Inferior parietal cortex (tissue), 1 donor: Measurements from ENCODE around the gene DHX58.

Experiments used
- DNase-seq: peaks from one replicate; pipeline ENCODE4 v3.0.0-alpha.2; 2016; ENCODE audit errors: extremely low spot score

DHX58 gene

DNA sequence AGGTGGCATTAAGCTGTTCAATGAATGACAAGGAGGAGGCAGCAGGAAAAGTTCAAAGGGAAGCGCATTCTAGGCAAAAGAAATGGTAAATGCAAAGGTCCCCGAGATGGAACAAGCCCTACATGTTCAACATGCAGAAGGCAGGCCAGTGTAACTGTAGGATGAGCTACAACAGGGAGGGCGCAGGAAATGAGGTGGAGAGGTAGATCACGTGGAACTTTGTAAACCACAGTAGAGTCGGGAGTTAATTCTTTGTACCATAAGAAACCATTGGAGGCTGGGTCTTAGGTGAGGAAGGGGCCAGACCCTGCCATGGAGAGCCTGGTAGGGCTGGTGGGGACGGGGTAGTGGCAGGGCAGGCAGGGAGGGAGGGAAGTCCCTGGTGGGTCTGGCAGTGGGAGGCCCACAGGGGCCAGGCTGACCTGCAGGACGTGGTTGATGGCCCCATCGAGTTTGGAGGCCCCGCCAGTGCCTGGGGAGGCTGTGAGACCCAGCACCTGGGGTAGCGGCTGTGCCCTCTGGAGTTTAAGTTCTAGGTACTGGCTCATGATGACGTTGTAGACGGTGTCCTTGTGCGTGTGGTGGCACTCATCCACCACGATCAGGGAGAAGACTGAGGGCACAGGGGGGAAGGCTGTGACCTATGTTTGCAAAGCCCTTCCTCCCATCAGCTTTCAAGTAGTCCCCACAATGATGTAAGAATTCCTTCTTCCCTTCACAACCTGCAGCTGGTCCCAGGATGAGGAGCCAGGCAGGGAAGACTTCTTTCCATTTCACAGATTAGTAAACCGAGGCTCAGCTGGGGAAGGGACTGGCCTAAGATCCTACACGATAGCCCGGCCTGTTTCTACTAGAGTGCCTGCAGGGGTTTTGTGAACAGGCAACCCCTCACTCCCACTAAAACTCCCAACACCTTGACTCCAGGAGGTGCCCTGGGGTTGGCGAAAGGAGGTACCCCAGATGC is 1.9 kb downstream of the DHX58 start:
- no peak for DNase-seq

DNA sequence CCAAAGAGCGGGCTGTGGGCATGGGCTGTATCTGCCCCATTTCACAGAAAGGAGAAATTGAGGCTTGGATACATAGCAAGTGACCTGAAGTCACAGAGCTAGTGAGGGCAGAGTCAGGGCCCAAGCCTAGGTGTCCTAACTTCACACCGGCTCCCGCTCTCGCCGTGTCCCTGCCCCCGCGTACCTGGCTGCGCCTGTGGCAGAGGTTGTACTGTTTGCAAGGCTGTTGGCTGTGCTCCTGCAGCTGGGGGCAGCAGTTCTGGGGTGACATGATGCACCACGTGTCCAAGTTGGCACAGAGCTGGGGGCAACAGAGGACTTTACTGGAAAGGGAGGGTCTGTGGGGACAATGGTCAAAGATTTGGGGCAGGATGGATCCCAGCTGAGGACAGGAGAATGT is 3.4 kb downstream of the DHX58 start:
- no peak for DNase-seq

DNA sequence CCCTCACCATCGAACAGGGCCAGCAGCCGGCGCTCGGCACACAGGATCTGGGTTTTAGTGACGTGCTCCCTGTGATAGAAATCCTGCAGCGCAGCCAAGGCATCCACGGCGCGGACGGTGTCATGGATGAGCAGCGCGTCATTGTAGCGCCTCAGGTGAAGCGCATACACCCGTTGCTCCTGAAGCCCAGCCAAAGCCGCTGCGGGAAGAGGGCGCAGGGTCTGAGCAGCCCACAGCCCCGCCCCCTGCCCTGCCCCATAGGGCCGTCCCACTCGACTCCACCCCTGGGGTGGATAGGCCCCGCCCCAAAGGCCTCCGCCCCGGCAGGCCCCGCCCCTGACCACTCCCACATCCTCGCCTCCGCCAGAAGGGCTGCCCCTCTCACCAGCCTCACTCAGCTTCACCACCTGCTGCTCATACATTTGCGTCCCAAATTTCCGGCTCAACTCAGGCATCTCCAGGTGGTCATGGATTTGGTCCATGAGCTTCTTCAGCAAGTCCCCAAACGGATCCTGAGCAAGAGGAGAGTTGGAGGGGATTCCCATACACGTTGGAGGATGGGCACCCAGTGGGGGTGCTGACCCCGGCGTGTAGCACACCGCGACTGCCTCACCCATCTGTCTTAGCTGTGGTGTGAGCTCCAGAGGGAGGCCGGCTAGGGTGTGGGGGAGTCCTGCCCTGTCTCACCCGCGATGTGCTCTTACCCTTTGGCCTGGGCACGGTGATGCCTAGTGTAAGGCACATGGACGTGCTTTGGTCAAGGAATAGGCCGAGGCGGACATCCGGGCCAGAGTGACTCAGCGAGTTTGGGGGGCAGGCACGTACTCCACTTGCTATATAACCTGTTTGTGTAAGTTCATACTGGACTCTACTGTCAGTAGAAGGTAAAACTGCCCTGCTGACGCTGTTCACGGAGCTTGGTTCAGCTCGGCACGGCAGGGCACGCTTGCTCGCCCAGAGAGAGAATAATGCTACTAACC is 4.6 kb downstream of the DHX58 start:
- DNase-seq, result no peak

DNA sequence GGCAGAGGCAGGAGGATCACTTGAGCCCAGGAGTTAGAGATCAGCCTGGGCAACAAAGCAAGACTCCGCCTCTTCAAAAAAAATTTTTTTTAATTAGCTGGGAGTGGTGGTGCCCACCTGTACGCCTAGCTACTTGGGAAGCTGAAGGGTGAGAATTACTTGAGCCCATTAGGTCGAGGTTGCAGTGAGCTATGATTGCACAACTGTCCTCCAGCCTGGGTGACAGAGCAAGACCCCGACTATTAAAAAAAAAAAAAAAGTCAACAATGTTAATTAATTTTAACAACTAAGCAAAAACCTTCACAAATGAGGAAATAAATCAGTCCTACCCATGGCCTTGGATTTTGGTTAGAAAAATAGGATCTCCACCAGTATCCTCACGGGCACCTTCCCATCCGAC is 5.4 kb downstream of the DHX58 start:
- DNase-seq, result no peak

DNA sequence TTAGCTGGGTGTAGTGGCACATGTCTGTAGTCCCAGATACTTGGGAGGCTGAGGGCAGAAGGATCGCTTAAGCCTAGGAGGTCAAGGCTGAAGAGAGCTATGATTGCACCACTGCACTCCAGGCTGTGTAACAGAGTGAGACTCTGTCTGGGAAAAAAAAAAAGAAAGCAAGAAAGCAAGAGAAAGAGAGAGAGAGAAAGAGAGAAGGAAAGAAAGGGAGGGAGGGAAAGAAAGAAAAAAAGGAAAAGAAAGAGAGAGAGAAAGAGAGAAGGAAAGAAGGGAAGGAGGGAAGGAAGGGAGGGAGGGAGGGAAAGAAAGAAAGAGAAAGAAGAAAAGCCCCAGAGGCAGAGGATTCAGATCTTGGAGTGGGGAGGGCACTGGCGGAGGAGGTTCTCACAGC is 6.5 kb downstream of the DHX58 start:
- DNase-seq, result no peak

DNA sequence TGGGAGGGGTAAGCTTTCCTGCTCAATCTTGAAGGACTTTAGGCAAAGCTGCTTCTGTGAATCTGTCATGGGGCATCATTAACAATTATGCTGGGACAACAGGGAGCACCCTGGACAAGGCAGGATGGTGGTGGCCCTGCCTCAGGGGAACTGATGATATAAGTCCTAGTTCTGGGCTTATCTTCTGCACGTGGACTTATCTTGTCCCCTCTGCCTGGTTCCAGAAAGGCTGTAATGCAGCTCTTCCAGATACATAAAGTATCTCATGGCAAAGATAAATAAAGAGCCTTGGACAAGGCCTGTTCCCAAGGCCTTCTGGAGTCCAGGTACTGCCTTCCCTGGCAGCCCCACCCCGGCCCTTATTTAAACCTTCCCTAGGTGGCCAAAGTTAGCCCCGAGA is 8.2 kb downstream of the DHX58 start:
- DNase-seq, result no peak

DNA sequence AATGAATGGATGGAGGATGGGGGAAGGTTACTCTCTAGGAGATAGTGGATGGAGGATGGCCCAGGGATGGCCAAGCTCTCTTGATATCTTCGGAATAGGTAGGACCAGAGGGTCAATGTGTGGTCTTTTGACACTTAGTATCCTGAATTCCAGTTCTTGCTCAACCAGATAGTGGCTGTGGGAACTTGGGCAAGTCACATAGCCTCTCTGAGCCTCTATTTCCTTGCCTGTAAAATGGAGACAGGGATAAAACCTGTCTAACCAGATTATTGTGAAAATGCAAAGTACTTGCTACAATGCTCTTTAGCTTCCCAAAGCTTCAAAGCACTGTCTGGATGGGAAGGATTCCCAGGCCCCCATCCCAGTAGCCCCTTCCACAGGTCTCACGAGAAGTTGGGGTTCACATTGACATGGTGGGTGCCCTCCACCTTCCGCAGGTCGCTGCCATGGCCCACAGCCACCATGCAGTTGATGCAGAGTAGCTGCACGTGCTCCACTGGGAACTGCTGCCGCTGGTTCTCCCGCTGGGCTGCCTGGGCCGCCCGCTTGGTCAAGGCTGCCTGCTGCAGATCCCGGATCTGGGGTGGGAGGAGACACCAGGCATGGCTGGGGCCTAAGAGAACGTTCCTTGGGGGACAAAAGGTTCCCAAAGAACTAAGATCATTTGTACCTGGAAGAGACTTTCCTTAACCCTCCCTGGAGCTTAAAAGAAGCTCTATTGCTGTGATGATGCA is 9.1 kb downstream of the DHX58 start:
- no peak for DNase-seq

DNA sequence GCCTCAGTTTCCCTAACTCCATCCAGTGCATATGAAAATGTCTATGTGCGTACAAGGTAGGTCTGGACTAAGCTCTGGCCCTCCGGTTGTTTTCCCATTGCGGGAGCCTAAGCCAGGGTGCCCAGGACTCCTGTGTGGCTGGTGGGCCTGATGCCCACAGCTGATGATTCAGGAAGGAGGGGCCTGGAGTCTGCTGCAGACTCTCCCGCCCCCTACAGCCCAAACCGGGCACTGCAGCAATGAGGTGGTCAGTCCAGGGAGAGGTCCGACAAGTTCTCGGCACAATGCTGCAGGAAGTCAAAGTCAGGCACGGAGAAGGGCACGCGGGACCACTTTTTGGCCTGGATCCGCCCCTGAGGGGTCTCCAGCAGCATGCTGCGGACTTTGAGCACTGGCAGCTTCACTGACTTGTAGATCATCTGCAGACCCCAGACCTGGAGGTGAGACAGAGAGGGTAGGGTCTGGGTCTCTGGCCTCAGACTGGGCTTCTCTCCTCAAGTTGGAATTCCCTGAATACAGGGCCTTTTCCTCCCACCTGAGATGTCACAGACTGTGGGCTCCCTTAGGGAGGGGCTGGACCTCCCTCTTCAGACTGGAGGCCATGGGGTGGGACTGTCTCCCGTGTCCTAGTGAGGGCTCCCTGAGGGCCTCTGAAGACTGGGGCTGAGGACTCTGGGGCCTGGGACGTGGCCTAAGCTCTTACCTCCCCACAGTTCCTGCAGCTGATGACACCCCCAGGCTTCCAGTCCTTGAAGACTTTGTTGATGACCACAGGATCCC is 10.8 kb downstream of the DHX58 start:
- DNase-seq, result peak; percentile 64

DNA sequence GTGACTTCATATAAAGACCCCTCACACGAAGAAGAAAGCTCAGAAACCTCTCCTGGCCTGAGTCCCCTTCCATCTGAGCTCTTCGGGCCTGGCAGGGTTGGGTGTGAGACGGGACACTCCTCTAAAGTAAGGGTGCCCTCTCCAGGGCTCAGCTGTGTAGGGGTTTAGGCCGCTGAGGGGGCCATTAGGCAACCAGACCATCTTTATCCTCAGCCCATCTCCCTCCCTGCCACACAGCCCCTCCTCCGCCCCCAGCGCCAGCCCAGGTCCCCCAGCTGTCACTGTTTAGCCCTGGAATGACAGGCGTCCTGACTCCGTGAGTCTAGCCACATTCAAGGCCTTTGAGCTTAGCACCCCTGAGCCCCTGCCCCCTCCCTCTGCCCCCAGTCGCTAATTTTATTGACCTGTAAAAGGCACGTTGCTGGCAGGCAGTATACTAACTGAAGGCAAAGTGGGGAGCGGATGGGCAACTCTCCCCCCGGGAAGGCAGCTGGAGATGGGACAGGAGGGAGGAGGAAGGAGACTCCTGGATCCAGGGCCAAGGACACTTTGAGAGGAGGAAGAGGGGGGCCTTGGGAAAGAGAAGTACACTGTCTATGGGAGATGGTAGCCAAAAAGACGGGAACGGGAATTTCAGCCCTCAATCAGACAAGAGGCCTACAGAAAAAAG is 13.6 kb downstream of the DHX58 start:
- DNase-seq, result no peak

DNA sequence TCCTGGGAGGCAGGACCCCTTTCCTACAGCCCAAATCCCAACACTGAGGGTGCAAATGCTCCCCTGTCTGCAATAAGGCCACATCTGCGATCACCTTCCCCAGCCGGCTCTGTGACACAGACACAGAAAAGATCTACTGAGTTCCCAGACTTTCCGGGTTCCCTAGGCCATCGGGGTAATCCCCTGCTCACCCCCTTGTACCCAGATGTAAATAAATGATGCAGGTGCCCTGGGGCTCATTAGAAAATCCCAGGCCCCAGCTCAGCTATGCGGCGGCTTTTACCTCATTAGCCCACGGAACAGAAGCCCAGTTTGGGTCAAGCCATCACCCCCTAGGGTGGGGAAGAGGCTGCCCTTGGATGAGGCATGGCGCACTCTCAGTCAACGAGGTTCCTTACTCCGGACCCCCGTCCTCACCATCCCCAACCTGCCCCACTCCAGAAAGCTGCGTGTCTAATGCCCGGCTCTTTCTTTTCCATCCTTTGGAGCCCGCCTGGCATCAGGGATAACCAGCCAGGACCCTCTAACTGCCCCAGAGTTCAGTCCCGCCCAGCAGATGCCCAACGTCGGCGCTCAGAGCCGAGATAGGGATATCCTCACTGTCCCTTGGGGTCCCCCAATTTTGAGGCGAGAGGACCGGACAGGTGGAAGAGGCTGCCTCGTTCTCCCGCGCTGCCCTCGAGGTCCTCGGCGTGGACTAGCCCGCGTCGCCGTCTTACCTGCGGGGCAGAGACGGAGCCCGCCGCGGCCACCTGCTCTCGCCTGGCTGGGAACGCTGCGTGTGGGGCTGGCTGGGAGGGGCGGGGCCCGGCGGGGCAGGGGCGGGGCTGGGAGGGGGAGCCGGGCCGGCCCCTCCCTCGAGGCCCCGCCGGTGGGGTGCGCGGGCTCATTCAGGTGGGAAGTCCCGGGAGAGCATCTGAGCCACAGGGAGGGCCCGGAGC is 14.6 kb downstream of the DHX58 start, which contains the start of gene ZNF385C:
Gene ZNF385C, minus strand, starts transcription at position 783 of the 941 bp plus-strand sequence. CDS start 35,417 bp downstream, outside the sequence.
- no peak for DNase-seq

DNA sequence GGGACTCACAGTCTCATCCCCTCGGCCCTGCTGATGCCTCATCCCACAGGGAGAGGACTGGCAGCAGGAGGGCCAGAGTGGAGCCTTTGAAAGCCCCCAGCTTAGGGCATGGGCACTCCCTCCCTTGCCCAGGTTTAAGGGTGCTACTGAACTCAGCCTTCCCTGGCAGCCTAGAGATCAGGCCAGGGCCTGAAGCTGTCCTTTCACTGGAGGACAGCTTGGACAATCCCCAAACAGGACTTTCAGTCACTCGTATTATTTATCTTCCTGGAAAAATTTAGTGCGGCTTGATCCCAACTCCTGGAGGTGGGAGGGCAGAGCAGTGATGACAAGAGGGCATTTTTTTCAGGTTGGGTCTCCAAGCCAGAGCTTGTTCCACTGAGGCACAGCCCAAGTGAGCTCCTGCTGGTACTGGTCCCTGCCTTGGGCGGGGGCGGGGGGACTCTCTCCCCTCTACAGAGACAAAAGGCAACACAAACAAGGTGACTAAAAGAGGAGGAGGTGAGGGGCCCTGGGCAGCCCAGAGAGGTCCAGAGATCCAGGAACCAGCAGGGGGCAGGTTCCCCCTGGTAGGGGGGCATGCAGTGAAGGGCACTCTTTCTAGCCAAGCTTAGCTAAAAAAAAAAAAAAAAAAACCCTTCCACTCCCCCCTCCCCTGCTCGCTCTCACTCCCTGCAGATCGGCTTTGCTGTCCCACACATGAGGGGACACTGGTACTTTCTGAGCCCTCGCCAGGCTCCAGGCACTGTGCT is 16.0 kb downstream of the DHX58 start:
- no peak for DNase-seq

DNA sequence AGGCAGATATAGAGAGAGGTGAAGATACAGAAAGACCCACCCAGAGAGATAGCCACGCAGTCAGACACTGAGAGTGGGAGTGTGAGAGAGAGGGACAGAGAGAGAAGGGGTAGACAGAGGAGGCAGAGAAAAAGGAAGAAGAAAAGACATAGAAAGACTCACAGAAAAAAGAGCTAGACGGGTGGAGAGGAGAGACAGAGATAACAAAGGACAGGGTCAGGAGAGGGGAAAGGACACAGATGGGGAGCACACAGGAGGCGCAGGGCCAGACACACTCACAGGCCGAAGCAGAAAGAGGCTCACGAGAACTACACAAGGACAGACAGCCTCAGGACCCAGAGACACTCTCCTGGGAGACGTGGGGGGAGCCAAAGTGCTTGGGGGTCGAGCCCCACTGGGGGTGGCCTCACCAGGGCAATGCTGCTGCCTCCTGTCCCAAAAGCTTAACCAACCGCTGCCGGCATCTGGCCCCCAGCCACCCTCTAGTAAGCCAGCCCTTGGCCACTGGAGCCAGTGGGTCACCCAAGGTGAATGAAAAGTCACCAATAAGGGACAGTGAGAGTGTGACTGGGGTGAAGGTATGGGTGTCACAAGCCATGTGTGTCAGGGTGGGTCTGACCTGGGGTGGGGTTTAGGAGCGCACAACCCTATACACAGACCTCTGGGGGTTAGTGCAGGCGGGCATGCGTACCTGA is 18.0 kb downstream of the DHX58 start:
- DNase-seq, result no peak

DNA sequence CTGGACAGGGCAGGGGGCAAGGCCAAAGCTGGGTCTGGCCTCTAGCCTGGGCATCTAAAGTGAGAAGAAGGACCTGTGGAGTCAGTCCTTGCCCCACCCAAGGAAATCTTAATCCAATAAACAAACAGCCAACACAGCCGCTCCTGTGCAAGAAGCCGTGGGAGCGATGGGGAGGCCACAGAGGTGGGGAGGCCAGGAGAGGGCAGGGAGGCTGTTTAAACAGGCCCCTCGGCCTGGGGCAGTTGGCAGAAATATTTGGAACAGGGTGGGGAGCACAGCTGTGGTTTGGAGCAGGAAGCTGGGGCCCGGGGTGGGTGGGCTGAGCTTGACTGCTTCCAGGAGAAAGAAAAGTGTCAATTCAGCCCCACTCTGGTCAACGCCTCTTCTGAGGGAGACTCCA is 19.6 kb downstream of the DHX58 start:
- no peak for DNase-seq

DNA sequence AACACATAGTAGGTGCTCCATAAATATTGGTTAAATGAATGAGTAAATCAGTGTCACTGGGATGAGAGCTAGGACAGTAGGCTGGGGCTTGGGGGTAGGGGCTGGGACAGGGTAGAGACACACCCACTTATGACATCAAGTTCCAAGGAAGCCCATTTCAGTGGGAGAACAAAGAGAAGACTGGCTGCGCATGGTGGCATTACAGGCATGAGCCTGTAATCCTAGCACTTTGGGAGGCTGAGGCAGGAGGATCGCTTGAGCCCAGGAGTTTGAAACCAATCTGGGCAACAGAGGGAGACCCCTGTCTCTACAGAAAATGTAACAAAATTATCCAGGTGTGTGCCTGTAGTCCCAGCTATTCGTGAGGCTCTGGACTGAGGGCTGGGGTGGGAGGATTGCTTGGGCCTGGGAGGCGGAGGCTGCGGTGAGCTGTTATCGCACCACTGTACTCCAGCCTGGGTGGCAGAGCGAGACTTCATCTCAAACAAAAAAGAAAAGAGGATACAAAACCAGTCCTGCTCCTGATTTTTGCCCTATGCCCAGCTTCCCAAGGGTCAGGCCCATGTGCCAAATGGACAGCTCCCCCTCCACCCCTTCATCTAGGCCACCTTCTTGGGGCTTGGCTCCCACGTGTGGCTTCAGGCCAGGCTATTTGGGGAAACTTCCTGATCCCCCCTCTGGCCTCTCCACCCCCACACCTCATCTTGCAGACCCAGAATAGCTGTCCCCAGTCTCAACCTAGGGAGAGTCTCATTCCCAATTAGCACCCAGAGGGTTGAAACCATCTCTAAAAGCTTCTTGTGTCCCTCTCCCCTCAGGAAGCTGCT is 21.3 kb downstream of the DHX58 start:
- DNase-seq, result no peak

DNA sequence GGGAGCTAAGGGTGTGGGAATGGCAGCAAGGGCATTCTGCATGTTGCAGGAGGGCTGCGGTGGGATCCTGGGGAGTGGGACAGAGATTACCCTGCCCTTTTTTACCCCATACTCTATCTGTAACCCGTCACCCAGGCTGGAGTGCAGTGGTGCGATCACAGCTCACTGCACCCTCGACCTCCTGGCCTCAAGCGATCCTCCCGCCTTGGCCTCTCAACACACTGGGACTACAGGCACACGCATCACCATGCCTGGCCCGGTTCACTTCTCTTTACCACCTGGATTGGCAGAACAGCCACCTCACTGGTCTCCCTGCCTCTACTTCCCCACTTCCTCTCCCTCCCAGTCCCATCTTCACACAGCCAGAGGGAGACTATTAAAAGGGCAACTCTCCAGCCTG is 23.8 kb downstream of the DHX58 start:
- DNase-seq, result no peak

DNA sequence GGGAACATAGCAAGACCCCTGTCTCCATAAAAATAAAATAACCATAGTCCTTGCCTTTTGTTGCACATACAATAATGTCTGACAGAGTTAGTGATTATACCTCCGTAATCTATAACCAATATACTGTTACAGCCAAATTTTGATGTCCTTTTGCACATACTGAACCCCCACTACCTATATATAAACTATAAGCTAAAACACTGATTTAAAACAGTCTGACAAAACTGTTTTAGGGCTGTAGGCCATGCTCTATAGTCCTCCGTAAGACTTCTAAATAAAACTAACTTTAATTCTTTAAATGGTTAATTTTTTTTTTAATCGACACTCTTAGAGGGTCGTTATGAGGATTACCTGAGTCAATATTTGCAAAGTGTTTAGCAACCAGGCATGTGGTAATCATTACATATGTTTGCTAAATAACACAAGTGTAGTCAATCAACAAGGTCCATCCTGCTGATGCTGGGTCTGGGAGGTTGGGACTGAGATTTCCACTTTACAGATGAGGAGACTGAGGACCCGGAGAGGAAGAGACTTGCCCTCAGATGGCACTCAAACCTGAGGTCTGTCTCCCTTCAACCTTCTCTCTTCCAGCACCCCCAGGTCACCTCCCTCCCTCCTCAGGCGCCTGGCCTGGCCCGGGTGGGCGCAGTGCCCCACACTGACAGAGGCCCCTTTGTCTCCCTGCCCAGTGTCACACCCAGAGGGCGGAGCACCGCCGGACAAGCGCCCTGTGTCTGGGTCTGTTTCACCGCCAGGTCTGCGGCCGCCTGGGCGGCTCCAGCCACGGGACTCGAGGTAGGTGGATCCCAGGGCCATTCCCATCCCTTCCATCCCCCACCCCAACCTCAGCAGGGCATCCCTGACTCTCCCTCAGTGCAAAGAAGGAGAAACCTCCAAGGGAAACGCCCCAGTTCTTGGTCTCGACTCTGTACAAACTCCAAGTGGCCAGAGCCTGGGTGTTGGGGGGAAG is 24.5 kb downstream of the DHX58 start:
- no peak for DNase-seq
